GM10266 (cell line): Measurements from ENCODE around the gene LRP5.

ENCODE experiments used
- DNase-seq: peaks from one replicate; pipeline ENCODE4 v3.0.0; 2012; ENCODE audit errors: extremely low spot score
- TF ChIP-seq, protein P1 (sequence below): IDR thresholded peaks from 2 replicates; pipeline ENCODE4 v1.5.1; 2012; ENCODE audit warnings: mild to moderate bottlenecking, low read depth; ENCODE audit not compliant: control insufficient read depth, insufficient read depth; ENCODE audit errors: missing control alignments

The LRP5 gene

DNA sequence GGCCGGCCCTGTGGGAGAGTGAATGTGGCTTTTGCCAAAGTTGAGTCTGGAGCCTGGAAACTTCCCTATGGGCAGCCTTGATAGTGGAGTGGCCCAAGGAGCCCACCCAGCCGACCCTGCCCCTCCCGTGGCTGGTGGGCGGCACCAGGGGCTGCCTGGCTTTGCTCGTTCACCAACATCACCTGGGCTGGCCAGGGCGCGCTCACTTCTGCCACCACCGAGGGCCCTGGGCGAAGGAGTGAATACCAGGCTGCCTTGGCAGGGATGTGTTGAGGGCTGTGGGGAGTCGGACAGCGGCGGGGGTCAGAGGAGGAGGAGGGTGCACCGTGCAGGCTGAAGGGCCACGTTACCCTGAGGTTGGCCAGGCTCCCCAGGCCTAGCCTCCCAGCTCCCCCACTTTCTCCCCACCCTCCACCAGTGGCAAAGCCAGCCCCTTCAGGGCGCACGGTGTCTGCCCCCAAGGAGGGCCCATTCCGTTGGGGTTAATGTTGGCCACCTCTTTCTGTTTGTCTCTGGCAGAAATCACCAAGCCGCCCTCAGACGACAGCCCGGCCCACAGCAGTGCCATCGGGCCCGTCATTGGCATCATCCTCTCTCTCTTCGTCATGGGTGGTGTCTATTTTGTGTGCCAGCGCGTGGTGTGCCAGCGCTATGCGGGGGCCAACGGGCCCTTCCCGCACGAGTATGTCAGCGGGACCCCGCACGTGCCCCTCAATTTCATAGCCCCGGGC, 125.7 kb downstream of the LRP5 start:
- no peak for DNase-seq
- TF ChIP-seq, protein P1, sequence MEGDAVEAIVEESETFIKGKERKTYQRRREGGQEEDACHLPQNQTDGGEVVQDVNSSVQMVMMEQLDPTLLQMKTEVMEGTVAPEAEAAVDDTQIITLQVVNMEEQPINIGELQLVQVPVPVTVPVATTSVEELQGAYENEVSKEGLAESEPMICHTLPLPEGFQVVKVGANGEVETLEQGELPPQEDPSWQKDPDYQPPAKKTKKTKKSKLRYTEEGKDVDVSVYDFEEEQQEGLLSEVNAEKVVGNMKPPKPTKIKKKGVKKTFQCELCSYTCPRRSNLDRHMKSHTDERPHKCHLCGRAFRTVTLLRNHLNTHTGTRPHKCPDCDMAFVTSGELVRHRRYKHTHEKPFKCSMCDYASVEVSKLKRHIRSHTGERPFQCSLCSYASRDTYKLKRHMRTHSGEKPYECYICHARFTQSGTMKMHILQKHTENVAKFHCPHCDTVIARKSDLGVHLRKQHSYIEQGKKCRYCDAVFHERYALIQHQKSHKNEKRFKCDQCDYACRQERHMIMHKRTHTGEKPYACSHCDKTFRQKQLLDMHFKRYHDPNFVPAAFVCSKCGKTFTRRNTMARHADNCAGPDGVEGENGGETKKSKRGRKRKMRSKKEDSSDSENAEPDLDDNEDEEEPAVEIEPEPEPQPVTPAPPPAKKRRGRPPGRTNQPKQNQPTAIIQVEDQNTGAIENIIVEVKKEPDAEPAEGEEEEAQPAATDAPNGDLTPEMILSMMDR, result no peak

DNA sequence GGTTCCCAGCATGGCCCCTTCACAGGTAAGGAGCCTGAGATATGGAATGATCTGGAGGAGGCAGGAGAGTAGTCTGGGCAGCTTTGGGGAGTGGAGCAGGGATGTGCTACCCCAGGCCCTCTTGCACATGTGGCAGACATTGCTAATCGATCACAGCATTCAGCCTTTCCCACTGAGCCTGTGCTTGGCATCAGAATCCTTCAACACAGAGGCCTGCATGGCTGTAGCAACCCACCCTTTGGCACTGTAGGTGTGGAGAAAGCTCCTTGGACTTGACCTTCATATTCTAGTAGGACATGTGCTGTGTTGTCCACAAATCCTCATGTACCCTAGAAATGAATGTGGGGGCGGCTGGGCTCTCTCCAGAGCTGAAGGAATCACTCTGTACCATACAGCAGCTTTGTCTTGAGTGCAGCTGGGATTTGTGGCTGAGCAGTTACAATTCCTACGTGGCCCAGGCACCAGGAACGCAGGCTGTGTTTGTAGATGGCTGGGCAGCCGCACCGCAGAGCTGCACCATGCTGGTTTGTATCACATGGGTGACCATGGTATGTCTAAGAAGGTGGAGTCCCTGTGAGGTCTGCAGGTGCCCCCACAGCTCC, 126.4 kb downstream of the LRP5 start:
- TF ChIP-seq, protein P1, result no peak
- DNase-seq, result no peak

DNA sequence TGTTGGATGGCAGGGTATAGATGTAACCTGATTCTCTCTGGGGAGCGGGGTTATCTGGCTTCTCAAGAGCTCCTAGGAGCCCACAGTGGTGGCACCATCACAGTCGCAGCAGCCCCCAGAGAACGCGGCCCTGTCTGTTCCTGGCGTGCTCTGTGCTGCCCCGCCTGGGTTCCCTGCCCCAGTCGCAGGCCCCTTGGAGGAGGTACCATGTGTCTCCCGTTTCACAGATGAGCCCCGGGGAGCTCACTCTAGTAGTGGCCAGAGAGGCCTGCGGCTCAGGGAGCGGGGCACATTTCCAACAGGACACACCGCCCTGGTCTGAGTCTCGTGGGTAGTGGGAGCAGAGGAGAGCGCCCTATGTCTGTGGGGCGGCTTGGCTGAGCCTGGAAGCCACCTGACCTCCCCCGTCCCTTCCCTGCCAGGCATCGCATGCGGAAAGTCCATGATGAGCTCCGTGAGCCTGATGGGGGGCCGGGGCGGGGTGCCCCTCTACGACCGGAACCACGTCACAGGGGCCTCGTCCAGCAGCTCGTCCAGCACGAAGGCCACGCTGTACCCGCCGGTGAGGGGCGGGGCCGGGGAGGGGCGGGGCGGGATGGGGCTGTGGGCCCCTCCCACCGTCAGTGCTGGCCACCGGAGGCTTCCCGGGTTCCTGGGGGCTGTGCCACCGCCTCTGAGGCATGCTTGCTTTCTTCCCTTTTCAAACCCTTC, 127.1 kb downstream of the LRP5 start:
- no peak for DNase-seq
- TF ChIP-seq, protein P1, result no peak

DNA sequence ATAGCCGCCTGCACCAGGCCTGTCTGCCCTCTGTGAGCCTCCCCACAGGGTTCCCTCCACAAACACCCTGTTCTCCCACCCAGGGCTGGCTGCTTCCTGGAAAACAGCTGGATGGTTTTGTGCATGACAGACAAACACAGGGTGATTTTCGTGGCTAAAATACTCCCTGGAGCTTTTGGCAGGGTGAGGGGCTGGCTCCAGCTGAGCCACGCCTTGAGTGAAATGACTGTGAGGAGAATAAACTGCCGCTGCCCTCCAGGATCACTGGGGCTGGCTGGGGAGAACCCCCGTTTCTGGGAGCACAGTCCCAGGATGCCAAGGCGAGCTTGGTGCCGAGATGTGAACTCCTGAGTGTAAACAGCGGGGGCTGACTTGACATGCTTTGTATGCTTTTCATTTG, 127.8 kb downstream of the LRP5 start:
- DNase-seq, result no peak
- TF ChIP-seq, protein P1, result no peak

DNA sequence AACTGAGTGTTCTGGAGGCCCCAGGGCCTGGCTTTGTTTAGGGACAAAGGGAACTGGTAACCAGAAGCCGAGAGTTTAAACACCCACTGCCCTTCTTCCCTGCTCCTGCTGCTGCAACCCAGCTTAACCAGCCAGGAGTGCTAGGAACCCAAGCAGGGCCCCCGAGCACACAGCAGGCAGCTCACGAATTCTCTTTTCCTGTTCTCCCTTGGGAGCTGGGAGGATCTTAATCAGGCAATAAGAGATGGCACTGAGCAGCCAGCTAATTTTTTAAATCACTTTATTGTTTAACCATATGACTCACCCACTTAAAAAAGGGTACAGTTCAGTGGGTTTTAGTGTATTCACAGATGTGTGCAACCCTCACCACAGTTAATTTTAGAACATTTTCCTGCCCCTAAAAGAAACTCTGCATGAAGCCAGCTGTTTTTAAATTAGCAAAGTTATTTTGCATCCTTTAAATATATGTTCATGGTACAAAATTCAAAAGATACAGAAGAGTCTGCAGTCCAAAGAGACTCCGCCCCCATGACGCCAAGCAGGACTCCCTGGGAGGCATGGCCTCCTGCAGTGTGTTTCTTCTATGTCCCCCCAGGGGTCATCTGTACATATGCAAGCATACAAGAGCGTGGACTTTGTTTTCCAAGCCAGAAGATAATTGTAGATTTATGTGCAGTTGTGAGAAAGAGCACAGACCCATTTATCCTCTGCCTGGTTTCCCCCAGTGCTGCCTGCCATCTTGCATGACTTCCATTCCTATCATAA, 129.3 kb downstream of the LRP5 start:
- TF ChIP-seq, protein P1, result no peak
- no peak for DNase-seq

DNA sequence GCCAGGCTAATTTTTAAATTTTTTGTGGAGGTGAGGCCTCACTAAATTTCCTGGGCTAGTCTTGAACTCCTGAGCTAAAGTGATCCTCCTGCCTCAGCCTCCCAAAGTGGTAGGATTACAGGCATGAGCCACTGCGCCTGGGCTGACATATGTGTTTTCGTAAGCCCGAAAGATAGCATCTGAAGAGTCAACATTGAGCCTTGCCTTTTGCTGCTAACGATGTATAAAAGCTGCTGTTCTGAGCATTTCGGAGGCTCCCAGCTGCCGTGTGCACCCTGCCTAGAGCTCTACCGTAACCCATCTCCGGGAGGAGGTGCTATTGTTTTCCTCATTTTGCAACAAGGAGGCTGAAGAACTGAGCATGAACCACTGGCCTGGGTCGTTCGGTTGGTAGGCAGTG, 130.0 kb downstream of the LRP5 start:
- TF ChIP-seq, protein P1, result no peak
- no peak for DNase-seq

DNA sequence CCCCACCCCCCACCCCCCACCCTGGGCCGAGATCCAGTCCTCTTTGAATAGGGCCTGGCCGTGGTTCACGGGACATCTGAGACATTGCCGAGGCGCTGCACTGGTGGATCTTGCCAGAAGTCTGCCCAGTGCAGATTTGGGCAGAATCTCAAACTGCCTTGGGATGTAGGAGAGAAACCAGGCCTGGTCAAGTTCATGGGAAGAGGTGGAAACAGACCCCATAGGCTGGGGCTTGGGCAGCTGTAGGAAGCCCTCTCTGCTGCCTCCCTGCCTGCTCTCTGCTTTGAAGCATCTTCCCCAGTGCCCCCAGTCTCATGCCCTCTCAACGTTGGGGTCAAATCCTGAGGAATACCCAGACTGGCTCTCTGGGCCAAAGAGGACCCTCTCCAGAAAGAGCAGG, 132.2 kb downstream of the LRP5 start:
- no peak for DNase-seq
- TF ChIP-seq, protein P1, result no peak
